ENCODE measurements around the gene WDR45B.
"Not testable (repeated sequence)": the region's sequence is repeated elsewhere in the genome, so short reads cannot be mapped to it uniquely, and the experiment has no call there.

Gene WDR45B

DNA sequence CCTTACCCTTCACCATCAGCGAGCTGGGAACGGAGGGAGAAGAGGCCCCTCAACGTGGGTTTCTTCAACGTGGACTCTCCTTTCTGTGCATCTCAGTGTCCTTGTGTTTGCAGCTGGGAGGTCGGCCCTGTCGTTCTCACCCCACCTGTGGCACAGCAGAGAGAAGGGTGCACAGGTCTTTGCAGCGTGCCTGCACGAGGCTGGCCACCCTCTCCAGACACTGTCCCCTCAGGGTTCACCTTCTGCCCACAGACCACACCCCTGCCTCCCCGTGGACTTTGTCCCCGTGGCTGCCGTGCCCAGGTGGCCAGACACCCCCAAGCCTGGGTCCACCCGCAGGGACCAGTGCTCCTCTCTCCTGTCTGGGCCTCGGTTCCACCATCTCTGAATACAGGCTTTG lies 7.3 kb upstream of the WDR45B start:
- DNase-seq, result no peak

DNA sequence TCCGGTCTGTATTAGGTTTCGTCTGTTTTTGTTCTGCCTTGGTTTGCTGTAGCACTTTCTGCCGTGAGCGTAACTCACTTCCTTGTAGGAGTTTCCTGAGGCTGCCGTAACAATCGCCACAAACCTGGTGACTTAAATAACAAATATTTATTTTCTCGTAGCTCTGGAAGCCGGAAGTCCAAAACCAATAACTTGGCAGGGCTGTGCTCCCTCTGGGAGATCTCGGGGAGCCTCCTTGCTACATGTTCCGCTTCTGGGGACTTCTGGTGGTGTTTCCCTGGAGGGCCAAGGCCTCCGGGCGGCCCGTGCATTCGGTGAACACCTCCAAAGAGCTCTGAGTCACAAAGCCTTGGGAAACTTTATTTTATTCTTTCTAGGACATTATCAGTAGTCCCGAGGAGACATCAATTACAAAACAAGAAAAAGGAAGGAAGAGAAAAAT lies 6.8 kb upstream of the WDR45B start:
- DNase-seq, result no peak

DNA sequence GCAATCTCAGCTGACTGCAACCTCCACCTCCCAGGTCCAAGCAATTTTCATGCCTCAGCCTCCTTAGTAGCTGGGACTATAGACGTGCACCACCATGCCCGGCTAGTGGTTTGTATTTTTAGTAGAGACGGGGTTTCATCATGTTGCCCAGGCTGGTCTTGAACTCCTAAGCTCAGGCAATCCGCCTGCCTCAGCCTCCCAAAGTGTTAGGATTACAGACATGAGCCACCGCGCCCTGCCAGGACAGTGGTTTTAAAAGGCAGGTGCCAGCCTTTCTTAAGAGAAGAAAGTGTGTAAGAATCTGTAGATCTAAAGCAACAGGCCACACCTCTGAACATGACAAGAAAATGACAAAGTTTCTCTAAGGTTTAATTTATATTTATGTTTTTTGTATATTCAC lies 6.4 kb upstream of the WDR45B start:
- DNase-seq, result not testable (repeated sequence)

DNA sequence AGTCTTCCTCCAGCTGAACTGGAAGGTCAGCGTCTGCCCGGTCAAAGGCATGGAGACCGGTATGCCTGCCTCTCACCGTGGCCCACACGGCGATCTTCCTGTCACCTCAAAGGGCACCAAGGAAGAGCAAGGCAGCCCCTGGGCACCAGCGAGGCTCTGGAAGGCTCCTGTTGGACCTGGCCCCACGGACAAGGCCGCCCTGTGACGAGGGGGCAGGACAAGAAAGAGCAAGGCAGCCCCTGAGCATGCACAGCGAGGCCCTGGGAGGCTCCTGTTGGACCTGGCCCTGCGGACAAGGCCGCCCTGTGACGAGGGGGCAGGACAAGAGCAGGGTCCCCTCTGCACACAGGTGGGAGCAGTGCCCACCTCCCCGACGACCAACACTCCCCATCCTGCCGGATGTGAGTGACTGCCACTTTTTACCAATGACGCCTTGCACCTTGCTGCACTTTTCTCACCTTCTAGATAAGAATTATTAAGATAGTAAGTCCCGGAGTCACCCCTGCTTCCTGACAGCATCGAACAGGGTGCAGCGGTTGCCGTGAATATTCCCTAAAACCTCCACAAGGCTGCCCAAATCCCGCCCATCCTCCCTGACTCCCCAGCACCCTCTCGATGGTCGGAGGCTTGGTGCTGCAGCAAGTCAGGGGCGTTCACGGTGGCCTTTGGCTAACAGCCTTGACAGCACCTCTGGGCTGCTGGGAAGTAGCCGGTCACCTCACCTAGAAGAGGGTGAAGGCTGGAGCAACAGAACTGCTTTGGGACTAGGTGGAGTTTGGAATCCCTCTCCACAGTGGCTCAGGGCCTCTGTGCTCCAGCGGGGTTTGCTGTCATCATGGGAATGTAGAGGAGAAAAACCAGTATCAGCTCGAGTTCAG lies 5.6 kb upstream of the WDR45B start:
- no peak for DNase-seq

DNA sequence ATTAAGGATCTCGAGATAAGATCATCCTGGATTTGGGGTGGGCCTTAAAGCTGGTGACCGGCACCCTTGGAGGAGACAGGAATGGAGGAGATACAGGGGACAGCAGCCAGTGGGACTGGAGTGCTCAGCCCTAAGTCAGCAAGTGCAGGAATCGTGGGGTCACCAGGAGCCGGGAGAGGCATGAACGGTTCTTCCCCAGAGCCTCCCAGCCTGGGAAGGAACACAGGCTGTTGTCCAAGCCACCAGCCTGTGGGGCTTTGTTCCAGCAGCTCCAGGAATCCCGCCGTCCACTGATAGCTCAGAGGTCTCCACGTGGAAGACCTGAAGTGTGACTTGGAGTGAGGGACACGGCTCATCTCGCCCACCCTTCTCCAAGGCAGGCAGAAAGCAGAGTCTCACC lies 2.5 kb upstream of the WDR45B start:
- no peak for DNase-seq

DNA sequence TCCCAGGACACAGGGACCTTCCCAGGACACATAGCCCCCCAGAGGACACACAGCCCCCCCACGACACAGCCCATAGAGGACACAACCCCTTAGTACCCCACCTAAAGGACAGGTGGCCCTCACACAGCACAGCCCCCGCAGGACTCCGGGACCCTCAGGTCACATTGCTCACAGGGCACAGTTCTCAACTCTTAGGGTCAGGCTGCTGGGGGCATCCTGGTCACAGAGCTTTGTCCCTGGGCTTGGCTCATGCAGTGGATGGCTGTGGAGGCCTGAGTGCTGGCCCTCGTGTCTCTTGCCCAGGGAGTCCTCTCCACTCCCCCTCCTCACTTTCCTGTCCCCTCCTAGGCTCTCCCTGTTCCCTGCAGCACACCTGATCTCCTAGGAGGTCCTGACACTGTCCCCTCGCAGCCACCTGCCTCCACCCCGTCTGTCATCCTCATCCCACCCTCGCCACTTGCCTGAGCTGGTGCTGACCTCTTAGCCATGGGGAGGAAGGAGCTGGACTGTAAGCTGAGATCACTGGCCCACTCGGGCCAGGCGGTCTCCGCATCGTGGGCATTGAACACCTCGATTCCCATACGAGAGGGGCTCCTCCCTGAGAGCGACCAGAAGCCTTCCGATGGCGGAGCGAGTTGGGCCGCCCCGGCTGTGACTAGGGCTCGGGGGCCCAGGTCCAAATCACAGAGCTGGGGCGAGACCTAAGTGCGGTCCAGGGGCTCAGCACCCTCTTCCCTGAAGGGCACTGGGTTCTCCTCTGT lies 1.4 kb upstream of the WDR45B start:
- DNase-seq, result no peak

DNA sequence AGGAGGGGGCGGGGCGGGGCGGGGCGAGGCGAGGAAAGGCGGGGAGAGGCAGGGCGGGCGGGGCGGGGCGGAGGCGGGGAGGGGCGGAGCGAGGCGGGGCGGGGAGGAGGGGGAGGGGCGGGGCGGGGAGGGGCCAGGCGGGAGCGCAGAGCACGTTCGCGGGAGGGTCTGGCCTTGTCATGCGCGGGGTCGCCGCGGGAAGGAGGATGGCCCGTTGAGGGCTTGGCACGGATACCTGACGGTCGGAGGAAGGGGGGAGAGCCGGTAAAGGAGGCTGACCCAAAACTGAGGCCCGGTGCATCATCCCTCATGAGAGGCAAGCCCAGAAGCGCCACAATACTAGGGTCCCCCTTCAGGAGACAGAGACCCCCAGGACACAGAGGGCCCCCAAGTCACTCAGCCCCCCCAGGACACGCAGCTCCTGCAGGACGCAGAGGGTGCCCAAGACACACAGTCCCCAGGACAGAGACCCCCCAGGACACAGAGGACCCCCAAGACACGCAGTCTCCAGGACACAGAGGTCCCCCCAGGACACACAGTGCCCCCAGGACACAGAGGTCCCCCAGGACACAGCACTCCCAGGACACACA lies 593 bp upstream of the WDR45B start:
- no peak for DNase-seq

DNA sequence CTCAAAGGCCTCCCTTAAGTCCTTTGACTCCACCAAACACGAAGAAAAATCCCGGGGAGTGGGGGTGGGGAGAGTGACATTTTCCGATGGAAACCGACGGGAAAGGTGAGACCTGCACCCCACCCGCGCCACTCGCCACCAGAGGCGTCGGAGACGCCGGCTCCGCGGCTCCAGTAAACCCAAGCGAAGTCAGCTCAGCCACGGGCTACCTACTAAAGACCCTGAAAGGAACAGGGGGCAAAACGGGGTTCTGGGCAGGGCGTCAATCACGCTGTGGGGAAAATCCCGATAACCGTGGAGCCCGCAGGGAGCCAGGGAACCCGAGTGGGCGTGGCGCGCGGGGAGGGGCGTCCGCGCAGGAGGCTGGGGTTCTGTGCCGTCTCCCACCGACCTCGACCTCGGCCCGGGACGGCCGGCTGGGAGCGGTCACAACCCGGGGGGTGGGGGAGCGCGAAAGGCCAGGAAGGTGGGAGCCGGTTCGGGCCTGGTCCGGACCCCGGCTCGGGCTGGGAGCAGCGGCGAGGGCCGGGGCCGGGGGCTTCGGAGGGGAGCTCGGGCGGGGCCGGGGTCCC lies 565 bp downstream of the WDR45B start:
- DNase-seq, result no peak

DNA sequence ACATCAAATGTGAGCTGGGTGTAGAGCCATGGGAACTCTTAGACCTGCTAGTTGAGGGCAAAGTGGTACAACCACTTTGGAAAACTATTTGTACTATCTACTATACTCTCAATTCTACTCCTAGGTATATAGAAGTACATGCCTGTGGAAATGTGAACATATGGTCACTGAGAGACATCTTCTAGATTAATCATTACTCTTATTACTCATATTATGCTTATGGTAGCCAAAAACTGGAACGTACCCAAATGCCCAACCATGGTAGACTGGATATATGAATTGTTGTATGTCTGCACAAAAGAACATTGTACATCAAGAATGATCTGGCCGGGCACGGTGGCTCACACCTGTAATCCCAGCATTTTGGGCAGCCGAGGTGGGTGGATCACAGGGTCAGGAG lies 2.7 kb downstream of the WDR45B start:
- no peak for DNase-seq

DNA sequence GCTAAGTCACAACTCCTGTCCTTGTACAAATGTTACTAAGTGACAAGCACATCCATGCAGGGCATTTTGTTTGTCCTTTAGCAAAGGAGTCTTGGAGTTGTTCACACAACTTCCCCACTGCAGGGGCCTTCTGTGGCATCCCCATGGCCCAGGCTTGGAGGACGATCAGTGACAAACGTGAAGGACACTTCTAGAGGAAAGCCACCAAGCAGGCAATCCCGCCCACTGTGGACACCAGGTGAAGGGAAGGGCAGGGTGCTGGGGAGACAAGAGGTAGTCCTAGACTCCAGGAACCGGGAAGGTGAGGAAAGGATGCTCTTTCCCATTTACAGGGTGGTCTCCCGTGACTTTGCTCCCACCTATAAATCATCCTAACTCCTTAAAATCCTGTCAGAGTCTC lies 4.1 kb downstream of the WDR45B start:
- no peak for DNase-seq

DNA sequence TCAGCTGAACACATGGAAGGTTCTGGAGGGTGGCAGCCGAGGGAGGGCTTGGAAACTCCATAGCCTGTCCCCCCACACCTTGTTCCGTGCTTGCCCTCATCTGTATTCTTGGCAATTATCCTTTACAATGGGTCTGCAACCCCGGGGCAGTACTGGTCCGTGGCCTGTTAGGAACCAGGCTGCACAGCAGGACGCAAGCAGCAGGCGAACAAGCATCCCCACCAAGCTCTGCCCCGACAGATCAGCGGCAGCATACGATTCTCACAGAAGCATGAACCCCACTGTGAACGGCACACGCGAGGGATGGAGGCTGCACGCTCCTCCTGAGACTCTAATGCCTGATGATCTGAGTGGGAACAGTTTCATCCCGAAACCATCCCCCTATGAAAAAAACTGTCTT lies 6.2 kb downstream of the WDR45B start:
- DNase-seq, result no peak

DNA sequence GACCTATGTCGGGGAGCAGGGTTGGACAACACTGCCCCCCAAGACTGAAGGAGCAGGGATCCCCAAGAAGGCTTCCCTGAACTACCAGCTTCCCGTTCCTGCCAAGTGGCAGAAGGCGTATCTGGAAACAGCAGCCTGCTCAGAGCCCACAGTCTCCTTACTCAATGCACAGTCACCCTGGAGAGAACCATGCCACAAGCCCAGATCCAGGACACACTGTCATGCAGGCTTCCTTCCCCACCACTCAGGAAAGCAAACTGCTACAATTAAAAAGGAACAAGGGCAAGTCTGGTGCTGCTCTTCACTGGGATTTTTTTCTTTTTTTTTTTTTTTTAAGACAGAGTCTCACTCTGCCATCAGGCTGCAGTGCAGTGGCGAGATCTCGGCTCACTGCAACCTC lies 8.2 kb downstream of the WDR45B start:
- DNase-seq, result no peak

DNA sequence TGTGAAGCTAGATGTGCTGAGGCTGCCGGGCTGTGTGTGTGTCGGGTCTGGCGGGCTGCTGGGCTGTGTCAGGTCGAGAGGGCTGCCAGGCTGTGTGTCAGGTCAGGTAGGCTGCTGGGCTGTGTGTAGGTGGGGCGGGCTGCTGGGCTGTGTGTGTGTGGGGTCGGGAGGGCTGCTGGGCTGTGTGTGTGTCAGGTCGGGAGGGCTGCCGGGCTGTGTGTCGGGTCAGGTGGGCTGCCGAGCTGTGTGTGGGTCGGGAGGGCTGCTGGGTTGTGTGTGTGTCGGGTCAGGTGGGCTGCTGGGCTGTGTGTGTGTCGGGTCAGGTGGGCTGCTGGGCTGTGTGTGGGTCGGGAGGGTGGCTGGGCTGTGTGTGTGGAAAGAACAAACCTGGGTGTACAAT lies 8.6 kb downstream of the WDR45B start:
- DNase-seq, result no peak

DNA sequence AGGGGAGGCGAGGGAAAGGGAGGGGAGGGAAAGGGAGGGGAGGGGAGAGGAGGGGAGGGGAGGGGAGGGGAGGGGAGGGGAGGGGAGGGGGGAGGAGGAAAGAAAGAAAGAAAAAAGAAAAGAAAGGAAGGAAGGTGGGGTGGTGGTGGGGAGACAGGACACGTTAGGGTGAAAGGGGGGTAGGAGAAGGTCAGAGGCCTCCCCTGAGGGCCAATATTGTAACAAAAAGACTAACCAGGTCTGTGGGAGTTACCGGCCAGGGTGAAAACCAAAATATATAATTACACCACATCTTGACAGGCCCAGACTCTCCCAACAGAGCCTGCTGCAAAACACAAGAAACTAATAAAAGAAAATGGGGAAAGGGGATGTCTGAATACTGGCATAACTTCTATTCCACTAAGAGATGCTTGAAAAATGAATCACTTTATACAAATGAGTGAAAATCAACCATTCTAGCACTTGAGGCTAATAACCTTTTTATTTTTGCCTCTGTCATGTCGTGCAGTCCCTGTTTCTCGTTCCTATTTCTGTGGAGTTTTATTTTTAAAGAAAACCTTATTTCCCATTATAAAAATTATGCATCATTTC lies 10.0 kb downstream of the WDR45B start:
- DNase-seq, result no peak

DNA sequence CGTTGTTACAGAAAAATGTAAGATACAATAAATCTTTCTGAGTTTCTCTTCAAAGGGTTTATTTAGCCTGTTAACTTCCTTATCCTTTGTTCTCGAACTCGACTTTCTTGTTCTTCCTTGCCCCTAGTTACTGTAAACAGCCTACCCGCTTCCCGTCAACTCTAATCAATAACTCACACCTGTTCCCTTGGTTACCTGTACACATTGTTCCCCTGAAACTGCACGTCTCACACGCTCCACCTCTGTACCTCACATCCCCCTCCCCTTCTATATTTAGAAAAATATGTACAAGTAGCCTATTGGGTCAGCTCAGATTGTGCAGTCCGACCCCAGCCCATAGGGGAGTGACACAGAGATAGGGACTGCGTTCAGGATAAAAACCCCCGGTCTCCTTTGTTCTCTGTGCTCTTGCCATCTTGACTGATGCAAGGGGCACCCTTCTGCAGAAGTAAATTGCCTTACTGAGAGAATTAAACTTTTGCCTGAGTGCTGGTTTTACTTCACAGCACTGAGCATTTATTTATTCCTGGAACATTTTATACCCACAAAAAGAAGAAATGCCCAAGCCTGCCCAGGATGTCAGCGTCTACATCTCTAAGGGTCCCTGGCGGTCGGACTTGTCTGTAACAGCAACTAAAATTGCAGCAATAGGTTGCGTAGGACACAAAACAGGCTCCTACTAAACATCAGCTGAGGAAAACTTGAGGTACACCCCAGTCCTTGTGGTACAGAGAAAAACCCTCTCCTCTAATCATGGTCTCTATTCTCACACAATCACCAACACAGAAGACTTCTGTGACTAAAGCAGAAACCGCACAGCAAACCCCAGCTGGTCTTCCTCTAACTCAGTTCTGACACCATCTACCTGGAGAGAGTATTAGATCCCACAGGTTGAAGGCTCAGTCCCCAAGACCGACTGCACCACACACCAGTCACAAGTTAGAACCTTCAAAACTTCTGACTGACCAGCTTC lies 11.3 kb downstream of the WDR45B start:
- DNase-seq, result no peak

DNA sequence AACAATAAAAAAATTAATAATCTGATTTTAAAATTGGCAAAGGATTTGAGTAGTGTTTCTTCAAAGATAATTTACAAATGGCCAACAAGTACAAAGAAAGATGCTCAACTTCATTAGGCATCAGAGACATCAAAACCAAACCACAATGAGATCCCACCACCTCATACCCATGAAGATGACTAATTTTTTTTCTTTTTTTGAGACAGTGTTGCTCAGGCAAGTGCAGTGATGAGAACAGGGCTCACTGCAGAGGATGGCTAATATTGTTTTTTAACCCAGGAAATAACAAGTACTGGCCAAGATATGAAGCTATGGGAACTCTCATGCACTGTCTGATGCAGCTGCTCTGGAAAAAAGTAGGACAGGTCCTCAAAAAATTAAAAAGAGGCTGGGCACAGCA lies 14.9 kb downstream of the WDR45B start:
- no peak for DNase-seq

DNA sequence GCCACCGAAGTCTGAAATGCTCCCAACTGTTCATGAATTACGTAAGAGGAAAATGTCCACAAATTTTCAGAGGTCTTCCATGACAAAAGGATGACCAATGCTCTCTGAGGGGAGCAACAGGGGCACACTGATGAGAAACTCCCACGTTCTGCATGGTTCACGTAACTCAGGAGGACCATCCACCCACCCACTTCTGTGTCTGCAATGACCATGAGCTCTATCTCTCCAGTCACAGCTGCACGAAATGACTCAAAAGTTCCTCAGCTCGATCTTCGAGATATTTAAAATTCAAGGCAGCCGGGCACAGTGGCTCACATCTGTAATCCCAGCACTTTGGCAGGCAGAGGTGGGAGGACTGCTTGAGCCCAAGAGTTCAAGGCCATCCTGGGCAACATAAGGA lies 15.8 kb downstream of the WDR45B start:
- no peak for DNase-seq

DNA sequence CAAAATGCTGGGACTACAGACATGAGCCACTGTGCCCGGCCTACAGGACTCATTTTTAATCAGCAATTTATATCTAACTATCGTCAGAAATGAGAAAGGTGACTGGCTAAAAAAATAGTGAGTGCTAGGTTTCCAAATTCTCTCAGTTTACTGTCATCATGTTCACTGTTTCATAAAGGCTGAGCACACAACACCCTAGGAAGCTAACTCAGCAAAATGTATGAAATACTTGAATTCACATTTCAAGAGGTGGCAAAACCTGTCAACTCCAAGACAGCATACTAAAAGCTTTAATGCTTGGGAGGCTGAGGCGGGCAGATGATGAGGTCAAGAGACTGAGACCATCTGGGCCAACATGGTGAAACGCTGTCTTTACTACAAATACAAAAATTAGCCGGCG lies 16.7 kb downstream of the WDR45B start:
- DNase-seq, result no peak

DNA sequence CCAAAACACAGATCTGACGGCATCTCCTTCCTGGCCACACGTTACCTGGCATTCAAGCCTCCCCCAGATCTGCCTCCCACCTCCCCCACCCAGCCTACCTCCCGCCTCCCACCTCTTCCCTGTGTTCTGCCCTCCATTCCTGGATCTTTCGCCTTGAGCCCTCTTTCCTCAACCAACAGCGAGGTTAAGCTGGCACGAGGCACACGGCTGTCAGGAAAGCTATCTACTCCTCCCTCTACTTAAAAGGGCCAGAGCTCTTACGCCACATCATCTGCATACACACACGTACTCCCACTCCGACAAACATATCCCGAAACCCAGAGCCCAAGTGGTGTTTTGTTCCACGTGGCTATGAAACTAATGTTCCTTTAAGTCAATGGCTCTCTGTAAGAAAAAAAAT lies 18.0 kb downstream of the WDR45B start:
- DNase-seq, result no peak

DNA sequence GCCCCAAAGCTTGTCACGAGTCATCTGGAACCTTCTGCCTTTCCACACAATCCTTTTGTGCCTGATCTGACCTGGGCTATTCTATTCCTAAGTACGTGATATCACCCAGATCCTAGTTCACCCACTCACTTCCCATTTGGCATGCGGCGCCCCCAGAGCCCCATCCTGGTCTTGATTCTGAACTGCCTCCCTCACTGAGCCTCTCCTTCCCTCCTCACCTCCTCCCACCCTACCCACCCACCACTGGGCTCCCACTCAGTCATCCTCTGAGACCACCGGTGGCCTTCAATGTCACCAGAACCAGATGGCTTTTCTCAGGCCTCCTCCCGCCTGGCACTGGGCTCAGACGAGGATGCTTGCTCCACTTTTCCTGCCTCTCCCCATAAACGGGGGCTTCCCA lies 18.5 kb downstream of the WDR45B start:
- no peak for DNase-seq

DNA sequence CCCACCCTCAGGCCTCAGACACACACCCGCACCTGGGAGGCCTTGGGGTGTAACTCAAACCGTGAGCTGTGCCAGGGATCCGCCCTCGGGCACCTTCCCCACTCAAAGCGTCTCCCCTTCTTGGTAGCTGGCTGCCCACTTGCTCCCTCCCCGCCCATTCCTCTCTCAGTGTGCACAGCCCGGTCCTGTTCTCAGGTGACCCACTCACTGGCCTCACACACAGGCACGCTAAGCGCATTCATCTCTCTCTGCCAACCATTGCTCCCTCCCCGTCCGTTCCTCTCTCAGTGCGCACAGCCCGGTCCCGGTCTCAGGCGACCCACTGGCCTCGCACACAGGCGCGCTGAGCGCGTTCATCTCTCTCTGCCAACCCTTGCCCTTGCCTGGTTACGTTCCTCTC lies 20.8 kb downstream of the WDR45B start:
- DNase-seq, result no peak

DNA sequence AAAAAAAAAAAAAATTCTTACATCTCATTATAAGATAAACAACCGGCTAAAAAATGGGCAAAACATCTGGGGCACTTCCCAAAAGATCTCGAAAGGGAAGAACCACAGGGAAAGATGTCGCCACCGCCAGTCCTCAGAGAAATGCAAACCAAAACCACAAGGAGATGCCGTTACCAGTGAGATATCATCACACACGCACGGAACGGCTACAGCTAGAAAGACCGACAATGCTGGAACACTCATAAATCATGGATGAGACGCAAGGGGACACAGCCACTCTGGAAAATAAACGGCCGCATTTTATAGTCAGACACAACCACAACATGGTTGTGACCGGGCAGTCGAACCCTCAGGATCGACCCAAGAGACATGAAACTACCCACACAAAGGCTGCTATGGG lies 24.5 kb downstream of the WDR45B start:
- no peak for DNase-seq
